ENCODE results near the gene ZDHHC1. TPM values are rescaled to one million over a fixed set of nuclear protein-coding genes. Genes with fewer than 3 reads are reported as not detected.

Gene ZDHHC1
- total RNA-seq, 5 donors from 2014 or later (not counting 1 experiment from before 2014, with no cell fraction given): 0.26 to 0.85 (median 0.47) TPM; not detected in 1

GRCh38 chr16:67397812-67398545 lies 18.3 kb downstream of the ZDHHC1 start:
- Mint-ChIP-seq H3K27ac (no peak overlapping the region), H3K4me3 (no peak overlapping the region), H3K27me3 (peaks cover 34 to 37% of the 10 kb centered on the region in 2 donors), H3K9me3 (no peaks in the 10 kb centered on the region), H3K36me3 (no peaks in the 10 kb centered on the region), H3K4me1 (peaks cover 7 to 8% (median 8%) of the 10 kb centered on the region in 3 donors)
- Histone ChIP-seq H3K27ac (ENCODE audit: low read length) (no peak overlapping the region), H3K4me1 (ENCODE audit: control insufficient read depth in 1 of 2, extremely low read depth in 1 of 2, insufficient read depth in 2 of 2, low read length in 2 of 2) (peaks cover 0 to 24% of the 10 kb centered on the region in 2 experiments), H3K27me3 (replicated peaks in 1 of 2; ENCODE audit: control insufficient read depth in 2 of 2, extremely low read depth in 1 of 2, insufficient read depth in 2 of 2, low read length in 1 of 2) (peaks cover 0 to 78% of the 10 kb centered on the region in 2 experiments), H3K36me3 (ENCODE audit: control insufficient read depth in 2 of 2, extremely low read depth in 1 of 2, insufficient read depth in 1 of 2, low read length in 1 of 2) (no peaks in the 10 kb centered on the region), H3K4me3 (ENCODE audit: control insufficient read depth in 1 of 2, extremely low read depth in 1 of 2, low read length in 1 of 2) (no peak overlapping the region), H3K9me3 (no peaks in the 10 kb centered on the region)
- ChIA-PET CTCF (no interaction called here), POLR2A (no interaction called here)
- ATAC-seq (replicated peaks in 1 of 4) (no peak), DNase-seq (no peak)
- WGBS (ENCODE audit: insufficient coverage): 87% methylated on average over 17 of the region's 22 CpGs

DNA sequence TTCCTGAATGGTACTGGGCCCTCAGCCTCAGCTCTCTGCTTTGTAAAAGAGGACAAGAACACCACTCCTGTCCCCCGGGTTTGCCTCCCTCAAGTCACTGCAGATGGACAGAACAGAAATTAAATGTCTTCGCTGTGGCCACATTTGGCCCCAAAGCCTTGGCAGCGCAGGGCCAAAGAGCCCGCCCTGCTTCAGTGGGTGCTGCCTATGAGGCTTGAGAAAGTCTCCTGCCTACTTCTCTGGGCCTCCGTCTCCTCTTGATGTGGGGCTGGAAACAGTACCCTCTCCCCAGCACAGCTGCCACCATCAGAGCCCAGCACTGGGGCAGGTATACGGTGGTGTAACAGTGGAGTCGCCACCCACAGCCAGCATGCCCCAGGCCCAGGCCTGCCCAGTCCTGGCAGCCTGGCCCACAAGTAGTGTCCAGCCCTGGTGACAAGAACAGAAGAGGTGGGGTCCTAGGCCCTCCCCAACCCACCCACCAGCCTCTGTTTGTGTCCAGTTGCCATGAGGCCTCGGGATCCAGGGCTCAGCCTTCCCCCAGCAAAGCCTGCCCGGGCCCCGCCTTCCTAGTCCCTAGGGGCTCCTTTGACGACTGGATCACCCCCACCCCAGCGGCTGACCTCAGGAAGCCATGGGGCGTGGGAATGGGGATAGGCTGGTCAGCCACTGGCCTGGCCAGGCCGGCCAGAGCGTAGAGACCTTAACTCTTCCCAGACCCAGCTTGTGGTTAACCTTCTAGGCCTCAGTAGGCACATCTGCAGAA lies 19.1 kb downstream of the ZDHHC1 start:
- Mint-ChIP-seq H3K4me3 (peak overlapping the region in 1 of 3 donors; percentile 19), H3K9me3 (no peaks in the 10 kb centered on the region), H3K27me3 (peaks cover 35 to 41% of the 10 kb centered on the region in 2 donors), H3K4me1 (peaks cover 7 to 8% (median 8%) of the 10 kb centered on the region in 3 donors), H3K27ac (no peak overlapping the region), H3K36me3 (no peaks in the 10 kb centered on the region)
- DNase-seq (no peak), ATAC-seq (replicated peaks in 1 of 4) (no peak)
- peaks cover 0 to 84% of the 10 kb centered on the region in 2 experiments for H3K27me3 ChIP-seq (replicated peaks in 1 of 2; ENCODE audit: control insufficient read depth in 2 of 2, extremely low read depth in 1 of 2, insufficient read depth in 2 of 2, low read length in 1 of 2)
- CTCF ChIA-PET: no interaction called here
- POLR2A ChIA-PET: no interaction called here
- no peaks in the 10 kb centered on the region for H3K36me3 ChIP-seq (ENCODE audit: control insufficient read depth in 2 of 2, extremely low read depth in 1 of 2, insufficient read depth in 1 of 2, low read length in 1 of 2)
- no peaks in the 10 kb centered on the region for H3K9me3 ChIP-seq
- peaks cover 0 to 27% of the 10 kb centered on the region in 2 experiments for H3K4me1 ChIP-seq (ENCODE audit: control insufficient read depth in 1 of 2, extremely low read depth in 1 of 2, insufficient read depth in 2 of 2, low read length in 2 of 2)
- WGBS (ENCODE audit: insufficient coverage): 82% methylated on average over 9 of the region's 15 CpGs
- H3K4me3 ChIP-seq (ENCODE audit: control insufficient read depth in 1 of 2, extremely low read depth in 1 of 2, low read length in 1 of 2): no peak overlapping the region
- no peak overlapping the region for H3K27ac ChIP-seq (ENCODE audit: low read length)

- Mint-ChIP-seq H3K36me3 (no peaks in the 10 kb centered on the region), H3K27me3 (peaks cover 32 to 42% of the 10 kb centered on the region in 2 donors), H3K9me3 (no peaks in the 10 kb centered on the region), H3K4me1 (peaks cover 7 to 8% (median 8%) of the 10 kb centered on the region in 3 donors), H3K4me3 (no peak overlapping the region), H3K27ac (no peak overlapping the region)
- DNase-seq: no peak
- no peak overlapping the region for H3K4me3 ChIP-seq (ENCODE audit: control insufficient read depth in 1 of 2, extremely low read depth in 1 of 2, low read length in 1 of 2)
- peaks cover 0 to 27% of the 10 kb centered on the region in 2 experiments for H3K4me1 ChIP-seq (ENCODE audit: control insufficient read depth in 1 of 2, extremely low read depth in 1 of 2, insufficient read depth in 2 of 2, low read length in 2 of 2)
- 80% methylated on average over 24 of the region's 31 CpGs for WGBS (ENCODE audit: insufficient coverage)
- POLR2A ChIA-PET: no interaction called here
- CTCF ChIA-PET: no interaction called here
- H3K27ac ChIP-seq (ENCODE audit: low read length): no peak overlapping the region
- H3K27me3 ChIP-seq (replicated peaks in 1 of 2; ENCODE audit: control insufficient read depth in 2 of 2, extremely low read depth in 1 of 2, insufficient read depth in 2 of 2, low read length in 1 of 2): peaks cover 0 to 90% of the 10 kb centered on the region in 2 experiments
- no peaks in the 10 kb centered on the region for H3K36me3 ChIP-seq (ENCODE audit: control insufficient read depth in 2 of 2, extremely low read depth in 1 of 2, insufficient read depth in 1 of 2, low read length in 1 of 2)
- no peak for ATAC-seq (replicated peaks in 1 of 4)
- no peaks in the 10 kb centered on the region for H3K9me3 ChIP-seq
These were observed 19.9 kb downstream of the ZDHHC1 start for GRCh38 chr16:67396159-67397035.

GRCh38 chr16:67395458-67396158 lies 20.7 kb downstream of the ZDHHC1 start:
- DNase-seq (no peak), ATAC-seq (replicated peaks in 1 of 4) (no peak)
- Mint-ChIP-seq H3K27me3 (peaks cover 32 to 46% of the 10 kb centered on the region in 2 donors), H3K9me3 (no peaks in the 10 kb centered on the region), H3K27ac (no peak overlapping the region), H3K36me3 (no peaks in the 10 kb centered on the region), H3K4me1 (peaks cover 7 to 8% (median 8%) of the 10 kb centered on the region in 3 donors), H3K4me3 (peak overlapping the region in 1 of 3 donors; percentile 24)
- Histone ChIP-seq H3K27ac (ENCODE audit: low read length) (no peak overlapping the region), H3K27me3 (replicated peaks in 1 of 2; ENCODE audit: control insufficient read depth in 2 of 2, extremely low read depth in 1 of 2, insufficient read depth in 2 of 2, low read length in 1 of 2) (peaks cover 0 to 90% of the 10 kb centered on the region in 2 experiments), H3K4me1 (ENCODE audit: control insufficient read depth in 1 of 2, extremely low read depth in 1 of 2, insufficient read depth in 2 of 2, low read length in 2 of 2) (peaks cover 0 to 27% of the 10 kb centered on the region in 2 experiments), H3K36me3 (ENCODE audit: control insufficient read depth in 2 of 2, extremely low read depth in 1 of 2, insufficient read depth in 1 of 2, low read length in 1 of 2) (no peaks in the 10 kb centered on the region), H3K9me3 (no peaks in the 10 kb centered on the region), H3K4me3 (ENCODE audit: control insufficient read depth in 1 of 2, extremely low read depth in 1 of 2, low read length in 1 of 2) (no peak overlapping the region)
- 87% methylated on average over 12 of the region's 13 CpGs for WGBS (ENCODE audit: insufficient coverage)
- CTCF ChIA-PET: no interaction called here
- POLR2A ChIA-PET: no interaction called here

- peaks cover 32 to 46% of the 10 kb centered on the region in 2 donors for H3K27me3 Mint-ChIP-seq
- peak overlapping the region in 1 of 3 donors; percentile 24 for H3K4me3 Mint-ChIP-seq
- ChIA-PET POLR2A (no interaction called here), CTCF (no interaction called here)
- H3K9me3 Mint-ChIP-seq: no peaks in the 10 kb centered on the region
- H3K27me3 ChIP-seq (replicated peaks in 1 of 2; ENCODE audit: control insufficient read depth in 2 of 2, extremely low read depth in 1 of 2, insufficient read depth in 2 of 2, low read length in 1 of 2): peaks cover 0 to 85% of the 10 kb centered on the region in 2 experiments
- peaks cover 0 to 27% of the 10 kb centered on the region in 2 experiments for H3K4me1 ChIP-seq (ENCODE audit: control insufficient read depth in 1 of 2, extremely low read depth in 1 of 2, insufficient read depth in 2 of 2, low read length in 2 of 2)
- no peak overlapping the region for H3K27ac Mint-ChIP-seq
- ATAC-seq (replicated peaks in 1 of 4) (no peak), DNase-seq (no peak)
- H3K4me1 Mint-ChIP-seq: peaks cover 7 to 8% (median 8%) of the 10 kb centered on the region in 3 donors
- no peaks in the 10 kb centered on the region for H3K36me3 ChIP-seq (ENCODE audit: control insufficient read depth in 2 of 2, extremely low read depth in 1 of 2, insufficient read depth in 1 of 2, low read length in 1 of 2)
- no peaks in the 10 kb centered on the region for H3K36me3 Mint-ChIP-seq
- H3K4me3 ChIP-seq (ENCODE audit: control insufficient read depth in 1 of 2, extremely low read depth in 1 of 2, low read length in 1 of 2): no peak overlapping the region
- 71% methylated on average over 2 of the region's 10 CpGs for WGBS (ENCODE audit: insufficient coverage)
- no peak overlapping the region for H3K27ac ChIP-seq (ENCODE audit: low read length)
- H3K9me3 ChIP-seq: no peaks in the 10 kb centered on the region
These were observed 21.2 kb downstream of the ZDHHC1 start for GRCh38 chr16:67395105-67395457.
